ENCODE data around the gene SUDS3.
A peak's percentile ranks its signal among the peaks of the same experiment; 100 is the strongest.
"Not testable (repeated sequence)": the region's sequence is repeated elsewhere in the genome, so short reads cannot be mapped to it uniquely, and the experiment has no call there.

The SUDS3 gene

GRCh38 chr12:118398524-118398923 is 22.2 kb downstream of the SUDS3 start:
- DNase-seq: no peak

- no peak for DNase-seq
These were observed 22.6 kb downstream of the SUDS3 start for GRCh38 chr12:118398940-118399339.

GRCh38 chr12:118402251-118402650 is 25.9 kb downstream of the SUDS3 start:
- DNase-seq: no peak

DNA sequence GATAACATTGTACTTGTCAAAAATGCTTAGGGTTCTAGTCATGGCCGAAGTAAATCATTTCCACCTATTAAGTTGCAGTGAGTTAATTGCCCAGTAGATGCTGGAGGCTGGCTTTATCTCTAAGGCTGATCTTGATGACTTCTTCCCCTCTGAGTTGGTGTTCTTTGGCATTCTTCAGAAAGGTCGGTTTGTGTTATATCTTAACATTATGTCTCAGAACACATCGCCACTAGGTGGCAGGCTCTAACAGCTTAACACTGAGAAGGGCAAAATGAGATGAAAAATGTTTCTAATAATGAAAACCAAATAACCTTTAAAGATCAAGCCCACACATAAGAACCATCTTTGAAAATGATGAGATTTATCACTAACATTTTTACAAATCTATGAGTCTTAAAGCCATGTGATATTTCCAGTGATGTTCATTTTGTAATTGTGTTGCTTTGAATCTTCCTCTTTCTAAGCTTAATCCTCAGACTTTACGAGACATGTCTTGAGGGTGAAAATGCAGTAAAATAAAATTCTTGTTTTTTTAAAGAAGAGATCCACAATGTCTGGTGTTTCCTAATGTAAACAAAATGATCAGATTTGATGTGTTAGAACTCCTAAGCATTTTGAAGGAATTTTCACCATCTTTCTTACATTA is 28.6 kb downstream of the SUDS3 start:
- DNase-seq: peak; percentile 16

- DNase-seq: not testable (repeated sequence)
These were observed 31.9 kb downstream of the SUDS3 start for GRCh38 chr12:118408241-118408640.

- no peak for DNase-seq
These were observed 33.5 kb downstream of the SUDS3 start for GRCh38 chr12:118409834-118410233.

- DNase-seq: no peak
These were observed 41.6 kb downstream of the SUDS3 start for GRCh38 chr12:118417942-118418341.

DNA sequence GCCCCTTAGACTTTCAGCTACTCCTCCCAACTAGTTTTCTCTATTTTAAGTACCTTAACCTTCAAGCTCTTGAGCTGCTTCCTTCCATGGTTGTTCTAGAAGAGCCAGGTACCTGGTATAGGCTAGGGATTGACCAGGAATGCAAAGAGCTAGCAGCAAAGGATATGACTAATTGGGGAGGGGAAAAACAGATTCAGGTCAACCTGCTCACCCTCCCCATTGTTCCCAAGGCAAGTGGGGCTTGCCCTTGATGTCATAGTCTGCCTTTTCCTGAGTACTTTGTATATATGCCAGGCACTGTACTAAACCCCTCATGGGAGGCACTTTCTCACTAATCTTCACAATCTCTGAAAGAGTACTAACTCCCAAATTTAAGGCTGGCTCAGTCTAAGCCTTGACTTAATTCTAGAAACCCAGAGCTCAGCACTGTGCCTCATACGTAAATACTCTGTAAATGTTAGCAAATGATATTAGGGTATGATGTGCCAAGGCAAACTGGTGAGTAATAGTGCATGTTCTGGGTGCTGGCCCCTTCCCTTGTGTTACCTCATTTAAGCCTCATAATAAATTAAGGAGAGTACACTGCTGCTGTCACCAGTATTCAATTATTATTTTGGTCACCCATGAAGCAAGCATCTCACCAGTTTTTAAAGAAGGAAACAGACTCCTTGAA is 42.2 kb downstream of the SUDS3 start:
- DNase-seq: no peak

GRCh38 chr12:118420673-118421072 is 44.3 kb downstream of the SUDS3 start:
- DNase-seq: no peak

DNA sequence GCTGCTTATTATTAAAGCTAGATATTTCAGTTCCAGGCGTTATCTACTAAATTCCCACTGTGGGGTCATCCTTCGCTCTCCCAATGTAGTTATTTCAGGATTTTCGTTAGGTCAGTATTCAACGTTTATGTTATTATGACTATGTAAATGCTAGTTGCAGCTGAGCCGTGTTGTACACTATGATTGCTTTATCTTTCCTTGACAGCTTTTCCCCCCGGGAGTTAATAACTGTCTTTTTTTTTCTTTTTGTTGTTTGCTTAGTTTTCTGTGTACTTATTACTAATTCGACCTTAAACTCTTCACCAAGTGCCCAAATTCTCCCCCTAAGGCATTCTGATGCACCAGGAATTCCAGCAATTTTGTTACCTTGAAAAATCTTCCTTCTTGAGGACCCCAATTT is 48.5 kb downstream of the SUDS3 start:
- DNase-seq: no peak

- DNase-seq: no peak
These were observed 49.0 kb downstream of the SUDS3 start for GRCh38 chr12:118425364-118425763.

DNA sequence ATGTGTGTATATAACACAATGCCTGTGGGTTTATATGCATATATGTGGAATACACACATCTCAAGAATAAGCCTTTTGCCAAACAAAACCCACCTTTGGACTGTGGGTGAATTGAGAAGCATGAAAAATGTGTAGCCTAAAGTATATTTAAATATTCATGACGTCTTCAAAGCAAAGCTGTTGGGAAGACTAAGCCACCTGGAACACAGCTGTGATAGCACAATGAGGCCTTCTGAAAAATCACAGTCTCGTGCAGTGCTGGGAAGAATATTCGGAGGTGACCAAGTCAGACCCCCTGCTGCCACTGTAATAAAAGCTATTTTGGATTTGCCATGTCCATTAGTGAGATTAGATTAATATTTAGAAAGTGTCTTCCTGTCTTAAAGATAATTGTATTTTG is 51.5 kb downstream of the SUDS3 start:
- DNase-seq: no peak

GRCh38 chr12:118428643-118429042 is 52.3 kb downstream of the SUDS3 start:
- DNase-seq: no peak

DNA sequence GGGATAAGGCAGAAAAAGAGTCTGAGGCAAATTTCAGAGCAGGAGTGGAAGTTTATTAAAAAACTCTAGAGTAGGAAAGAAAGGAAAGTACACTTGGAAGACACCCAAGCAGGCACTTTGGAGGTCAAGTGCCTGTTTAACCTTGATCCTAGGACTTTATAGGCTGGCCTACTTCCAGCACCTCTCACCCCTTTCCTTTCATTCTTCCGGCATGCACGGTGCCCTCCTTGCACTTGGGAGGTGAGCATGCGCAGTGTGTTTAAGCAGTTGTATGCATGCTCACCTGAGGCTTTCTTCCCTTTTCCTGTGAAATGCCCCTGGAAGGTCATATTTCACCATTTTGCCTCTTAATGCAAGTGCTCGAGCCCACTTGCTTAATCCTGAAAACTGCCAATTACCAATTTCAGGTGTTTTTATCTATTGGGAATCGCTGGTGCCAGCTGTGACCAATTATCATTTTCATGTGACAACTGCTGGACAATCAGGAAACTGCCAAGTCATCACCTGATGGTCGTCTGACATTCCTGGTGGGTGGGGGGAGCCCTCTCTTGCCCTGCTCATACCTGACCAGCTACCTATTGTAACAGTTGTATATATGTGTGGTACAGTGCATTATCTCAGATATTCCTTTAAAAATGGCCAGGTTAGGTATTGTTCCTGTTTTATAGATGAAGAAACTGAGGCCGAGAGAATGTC is 53.5 kb downstream of the SUDS3 start:
- no peak for DNase-seq

DNA sequence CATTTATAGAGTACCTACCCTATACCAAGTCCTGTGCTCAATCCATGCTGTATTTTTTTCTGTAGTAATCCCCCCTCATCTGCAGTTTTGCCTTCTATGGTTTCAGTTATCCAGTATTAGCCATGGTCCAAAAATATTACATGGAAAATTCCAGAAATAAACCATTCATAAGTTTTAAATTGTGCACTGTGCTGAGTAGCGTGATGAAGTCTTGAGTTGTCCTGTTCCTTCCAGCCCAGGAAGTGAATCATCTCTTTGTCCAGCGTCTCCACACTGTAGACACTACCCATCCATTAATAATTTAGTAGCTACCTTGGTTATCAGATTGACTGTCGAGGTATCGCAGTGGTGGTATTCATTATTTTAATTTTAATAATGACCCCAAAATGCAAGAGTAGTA is 54.2 kb downstream of the SUDS3 start:
- DNase-seq: no peak

DNA sequence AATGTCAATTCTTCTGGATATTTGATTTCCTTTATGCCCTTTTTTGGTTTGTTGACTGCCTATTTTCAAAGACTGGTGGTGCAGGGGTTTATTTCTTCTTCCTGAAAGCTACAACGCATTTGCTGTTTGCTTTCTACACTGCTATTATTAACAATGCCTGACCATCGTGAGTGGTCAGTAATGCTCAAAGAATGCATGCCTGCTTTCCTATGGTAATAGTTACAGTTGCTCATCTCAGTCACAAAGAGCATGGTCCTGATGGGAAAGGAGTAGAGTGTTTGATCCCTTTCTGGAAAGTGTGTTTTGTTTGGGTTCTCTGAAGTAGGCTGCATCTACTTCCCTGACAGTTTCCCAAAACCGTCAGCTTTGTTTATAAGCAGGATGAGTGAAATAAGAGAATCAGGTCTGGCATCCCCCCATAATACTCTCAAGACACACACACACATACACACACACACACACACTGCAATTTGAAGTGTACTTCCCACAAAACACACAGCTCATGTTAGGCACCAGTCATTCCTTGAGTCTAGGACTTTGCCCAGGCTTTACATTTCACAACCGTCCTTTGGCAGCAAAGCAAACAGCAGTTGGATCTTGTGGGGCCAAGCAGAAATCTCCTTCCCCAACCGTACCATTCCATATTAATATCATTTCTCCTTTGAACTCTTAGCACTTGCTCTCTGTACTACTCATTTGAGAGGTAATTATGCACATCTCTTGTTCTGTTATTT is 56.6 kb downstream of the SUDS3 start:
- no peak for DNase-seq

GRCh38 chr12:118436002-118436730 is 59.8 kb downstream of the SUDS3 start:
- no peak for DNase-seq

- no peak for DNase-seq
These were observed 60.6 kb downstream of the SUDS3 start for GRCh38 chr12:118436986-118437385.

DNA sequence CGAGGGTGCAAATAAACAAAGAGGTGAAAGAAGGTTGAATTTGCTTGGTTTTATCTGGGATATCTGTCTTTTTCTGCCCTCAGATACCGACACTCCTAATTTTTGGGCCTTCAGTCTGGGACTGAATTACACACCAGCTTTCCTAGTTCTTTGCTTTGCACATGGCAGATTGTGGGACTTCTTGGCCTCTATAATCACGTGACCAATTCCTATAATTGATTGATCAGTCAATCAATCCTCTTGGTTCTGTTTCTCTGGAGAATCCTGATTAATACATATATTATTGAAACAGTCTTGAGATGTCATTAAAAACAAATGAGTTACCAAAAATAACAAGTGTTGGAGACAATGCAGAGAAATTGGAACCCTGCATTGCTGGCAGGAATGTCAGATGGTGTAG is 62.7 kb downstream of the SUDS3 start:
- DNase-seq: no peak

- no peak for DNase-seq
These were observed 69.9 kb downstream of the SUDS3 start for GRCh38 chr12:118446247-118446646.

GRCh38 chr12:118447181-118447580 is 70.8 kb downstream of the SUDS3 start:
- DNase-seq: no peak

DNA sequence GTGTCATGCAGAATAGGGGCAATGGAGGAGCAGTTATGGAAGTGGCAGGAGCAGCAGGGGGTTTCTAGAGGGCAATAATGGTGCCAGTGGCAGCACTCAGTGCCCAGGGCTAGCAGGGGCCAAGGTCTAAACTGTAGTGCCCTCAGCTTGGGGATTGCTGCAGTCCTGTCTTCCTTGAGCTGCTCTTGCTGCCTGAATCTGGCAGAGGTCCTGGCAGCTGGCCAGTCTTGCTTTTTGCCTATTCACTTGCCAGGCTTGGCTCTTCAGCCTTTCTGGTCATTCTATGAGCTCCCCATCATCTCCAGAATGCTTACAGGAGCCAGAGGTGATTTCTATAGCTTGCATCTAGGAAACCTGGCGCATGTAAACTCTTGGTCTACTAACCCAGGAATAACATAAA is 72.0 kb downstream of the SUDS3 start:
- DNase-seq: no peak

DNA sequence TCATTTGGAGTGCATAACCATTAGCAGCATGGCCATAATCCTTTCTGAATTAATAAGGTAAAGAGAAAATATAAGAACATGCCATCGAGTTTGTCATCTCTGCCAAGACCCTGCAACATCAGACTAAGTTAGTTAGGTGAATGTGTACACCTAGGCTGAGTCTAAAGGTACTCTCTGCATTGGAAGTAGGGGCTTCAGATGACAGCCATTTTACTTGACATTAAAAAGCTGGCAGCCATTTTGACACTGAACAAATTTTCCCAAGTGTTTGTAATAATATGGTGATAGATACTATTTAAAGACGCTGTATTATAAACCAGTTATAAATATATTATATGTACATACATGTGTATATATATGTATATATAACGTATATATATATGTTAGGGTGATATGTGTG is 79.0 kb downstream of the SUDS3 start:
- DNase-seq: no peak
